Right ventricle myocardium inferior (tissue), 1 donor: Measurements from ENCODE around the gene STX4. TPM values are rescaled to one million over a fixed set of nuclear protein-coding genes. Genes with fewer than 3 reads are reported as not detected.

ENCODE experiments used
- ATAC-seq: fragments of 200-7000 bp; cut with Tn5 transposase; one replicate; pipeline ENCODE4 v1.9.1; 2020; ENCODE audit warnings: mild to moderate bottlenecking, moderate library complexity
- DNase-seq: peaks from one replicate; pipeline ENCODE4 v3.0.0; 2021; ENCODE audit errors: missing footprints
- intact Hi-C: fragments of 100-400 bp; cut with DNase I; formaldehyde crosslinking; loops from one replicate; pipeline ENCODE4 v1.11.0; 2022
- total RNA-seq: library from RNA; stranded (reverse); fragmentation: NEBNext Ultra II Directional; extraction: Animal tissue kit (Norgen Biotek cat#: 25700); gene quantifications from one replicate; pipeline ENCODE4 v1.2.1, GENCODE V29; 2021
- donor health status: DM: no; HTN: yes; CAD: no; lungs with severe emphysema.

The STX4 gene
- total RNA-seq, 1 donor from 2014 or later = 42.3 TPM

DNA sequence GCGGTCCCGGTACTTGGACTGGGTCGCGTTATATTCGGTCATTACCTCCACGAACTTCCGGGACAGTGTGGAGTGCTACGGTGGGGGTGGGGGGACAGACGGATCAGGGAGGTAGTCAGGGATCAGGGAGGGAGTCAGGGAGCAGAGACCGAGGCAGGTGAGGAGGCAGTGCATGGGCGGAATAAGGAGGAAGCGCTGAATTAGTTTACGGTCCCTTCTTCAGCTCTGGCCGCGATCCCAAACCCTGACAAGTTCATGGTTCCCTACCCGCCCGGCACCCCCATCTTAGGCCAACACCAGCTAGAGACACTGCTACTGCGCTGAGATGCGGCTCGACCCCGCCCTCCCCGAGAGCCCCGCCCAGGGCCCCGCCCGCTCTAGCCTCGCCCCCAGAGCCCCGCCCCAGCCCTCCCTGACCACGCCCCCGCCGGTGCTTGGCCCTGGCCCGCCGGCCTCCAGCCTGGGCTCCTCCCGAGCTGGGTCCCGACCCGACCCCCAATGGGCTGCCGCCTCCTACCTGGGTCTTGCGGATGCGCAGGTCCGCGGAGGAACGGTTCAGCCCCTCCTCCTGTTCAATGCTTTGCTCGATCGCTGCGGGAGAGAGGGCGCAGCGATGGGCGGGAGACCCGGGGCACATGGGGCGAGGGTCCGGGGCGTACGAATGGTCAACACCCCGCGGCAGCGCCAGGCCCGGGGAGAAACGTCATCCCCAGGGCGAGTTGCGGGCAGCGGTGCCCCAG, 36.2 kb upstream of the STX4 start:
- intact Hi-C loops = loop anchor here (5.0 kb wide), 1 partner anchor 75 kb away; the partner anchor contains the start of genes ZNF646 and ZNF668
- peak; percentile 97 for ATAC-seq
- peak; percentile 92 for DNase-seq

GRCh38 chr16:30997725-30998711, 35.3 kb upstream of the STX4 start:
- ATAC-seq (peak; percentile 2), DNase-seq (no peak)
- intact Hi-C loops = loop anchor here (5.0 kb wide), 1 partner anchor 74 kb away; the partner anchor contains the start of genes ZNF646 and ZNF668

DNA sequence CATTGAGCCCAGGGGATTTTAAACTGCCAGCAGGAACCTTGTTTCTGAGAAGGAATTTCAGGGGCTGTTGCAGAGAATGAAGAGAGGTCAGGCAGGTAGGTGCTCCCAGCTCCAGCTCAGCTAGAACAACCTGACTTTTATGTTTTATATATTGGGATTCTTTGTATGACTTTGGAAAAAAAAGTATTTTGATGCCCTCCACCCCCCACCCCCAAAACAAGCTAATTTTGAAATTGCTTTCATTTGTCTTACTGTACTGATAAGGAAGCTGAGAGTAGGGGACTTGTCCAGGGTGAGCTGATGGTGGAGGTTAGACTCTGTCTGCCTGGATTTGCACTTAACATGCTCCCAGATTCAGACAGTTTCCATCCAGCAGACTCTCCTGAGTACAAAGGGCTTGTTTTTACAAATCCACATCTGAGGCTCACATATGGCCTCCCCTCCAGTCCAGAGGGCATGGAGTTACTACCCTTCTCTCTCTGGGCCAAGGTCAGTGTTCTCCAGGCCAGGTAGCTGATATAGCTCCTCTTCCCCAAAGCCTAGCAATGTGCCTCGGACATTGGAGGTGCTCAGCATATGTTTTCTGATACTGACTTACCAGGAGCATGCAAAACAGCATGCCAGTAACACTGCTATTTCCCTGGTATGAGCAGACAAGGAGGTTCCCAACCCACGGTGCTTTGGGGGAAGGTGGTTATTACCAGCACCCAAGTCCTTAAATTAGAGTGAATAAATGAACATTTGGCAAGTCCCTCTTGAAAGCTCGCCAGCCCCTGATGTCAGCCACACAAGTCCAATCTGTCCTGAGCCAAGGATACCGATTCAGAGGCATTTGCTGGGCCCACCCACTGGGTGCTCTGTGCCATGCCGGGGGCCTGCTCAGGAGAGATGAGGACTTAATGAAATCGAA, 34.3 kb upstream of the STX4 start:
- intact Hi-C loops = loop anchor here (5.0 kb wide), 1 partner anchor 73 kb away; the partner anchor contains the start of genes ZNF646 and ZNF668
- ATAC-seq (no peak), DNase-seq (no peak)

- ATAC-seq = no peak
- intact Hi-C loops = no loop called here
- DNase-seq = no peak
Measured at GRCh38 chr16:31000671-31001382, 32.5 kb upstream of the STX4 start.

DNA sequence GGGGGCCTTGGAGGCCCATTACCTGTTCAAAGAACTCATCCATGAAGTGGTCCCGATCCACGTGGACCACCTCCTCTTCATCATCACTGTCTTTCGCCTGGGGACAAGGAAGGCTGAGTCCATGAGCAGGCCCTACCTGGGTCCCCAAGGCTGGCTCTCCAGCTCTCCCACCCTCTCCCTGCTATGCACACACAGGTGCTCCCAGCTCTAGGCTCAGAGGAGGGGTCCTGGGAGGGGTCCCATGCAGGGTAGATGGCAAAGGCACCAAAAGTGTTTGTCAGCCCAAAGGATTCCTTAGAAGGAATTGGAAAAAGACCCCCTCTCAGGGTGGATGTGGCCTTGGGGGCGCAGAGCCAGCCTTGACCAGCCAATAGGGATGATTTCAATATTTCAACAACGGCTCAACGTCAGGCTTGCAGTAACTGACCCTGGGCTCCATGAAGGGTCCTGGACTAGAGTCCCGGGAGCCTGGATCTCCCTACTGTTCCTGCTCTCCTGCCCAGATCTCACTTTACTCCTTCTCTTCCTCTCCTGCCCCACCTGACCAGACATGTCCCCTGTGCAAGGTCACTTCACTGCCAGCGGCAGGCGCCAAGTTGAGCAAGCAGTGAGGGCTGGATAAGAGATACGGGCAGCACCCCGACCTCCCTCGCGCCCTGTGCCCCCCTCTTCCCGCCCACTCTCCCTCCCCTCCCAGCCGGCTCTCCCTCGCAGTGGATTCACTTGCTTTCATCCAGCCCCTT, 31.7 kb upstream of the STX4 start:
- ATAC-seq (no peak), DNase-seq (no peak)
- intact Hi-C loops = no loop called here

DNA sequence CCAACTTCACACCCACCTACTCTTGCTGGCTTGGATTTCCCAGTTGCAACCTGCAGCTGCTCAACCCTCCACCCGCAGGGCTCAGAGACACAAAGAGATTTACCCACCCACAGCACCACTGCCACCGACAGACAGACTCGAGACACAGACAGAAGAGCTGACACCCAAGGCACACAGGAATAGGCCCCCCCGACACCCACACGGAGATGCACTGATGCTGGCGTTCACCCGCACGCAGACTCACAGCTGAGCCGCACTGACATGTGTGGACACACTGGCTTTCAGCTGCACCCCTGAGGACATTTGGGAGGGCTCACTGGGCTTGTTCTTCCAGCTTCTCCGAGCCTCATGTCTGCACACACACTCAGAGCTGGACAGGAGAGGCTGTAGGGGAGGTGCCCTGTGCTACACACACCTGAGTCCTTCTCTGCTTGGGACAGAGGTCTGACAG, 31.1 kb upstream of the STX4 start:
- ATAC-seq (no peak), DNase-seq (no peak)

GRCh38 chr16:31002862-31003341, 30.5 kb upstream of the STX4 start:
- DNase-seq (no peak), ATAC-seq (no peak)
- intact Hi-C loops = no loop called here

More for the DNA sequence above, 31.1 kb upstream of the STX4 start:
- intact Hi-C loops = no loop called here

DNA sequence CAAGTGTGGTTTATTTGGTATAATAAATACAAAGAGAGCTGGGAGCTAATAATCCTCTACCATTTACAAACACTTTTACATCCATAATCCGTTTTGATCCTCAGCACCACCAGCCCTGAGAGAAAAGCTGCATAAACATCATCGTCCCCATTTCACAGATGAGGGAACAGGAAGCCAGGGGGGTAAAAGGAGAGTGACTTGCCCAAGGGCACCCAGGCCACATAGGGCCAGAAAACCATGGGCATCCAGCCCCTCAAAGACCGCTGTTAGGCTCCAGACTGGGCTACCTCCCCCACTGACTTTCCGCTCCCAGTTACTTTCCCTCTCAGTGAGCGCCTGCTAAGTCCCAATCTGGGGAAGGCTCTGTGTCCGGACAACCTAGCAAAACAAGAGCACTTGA, 29.6 kb upstream of the STX4 start:
- ATAC-seq = no peak
- intact Hi-C loops = no loop called here
- no peak for DNase-seq

GRCh38 chr16:31004658-31005057, 28.7 kb upstream of the STX4 start:
- ATAC-seq (no peak), DNase-seq (no peak)
- intact Hi-C loops = no loop called here

DNA sequence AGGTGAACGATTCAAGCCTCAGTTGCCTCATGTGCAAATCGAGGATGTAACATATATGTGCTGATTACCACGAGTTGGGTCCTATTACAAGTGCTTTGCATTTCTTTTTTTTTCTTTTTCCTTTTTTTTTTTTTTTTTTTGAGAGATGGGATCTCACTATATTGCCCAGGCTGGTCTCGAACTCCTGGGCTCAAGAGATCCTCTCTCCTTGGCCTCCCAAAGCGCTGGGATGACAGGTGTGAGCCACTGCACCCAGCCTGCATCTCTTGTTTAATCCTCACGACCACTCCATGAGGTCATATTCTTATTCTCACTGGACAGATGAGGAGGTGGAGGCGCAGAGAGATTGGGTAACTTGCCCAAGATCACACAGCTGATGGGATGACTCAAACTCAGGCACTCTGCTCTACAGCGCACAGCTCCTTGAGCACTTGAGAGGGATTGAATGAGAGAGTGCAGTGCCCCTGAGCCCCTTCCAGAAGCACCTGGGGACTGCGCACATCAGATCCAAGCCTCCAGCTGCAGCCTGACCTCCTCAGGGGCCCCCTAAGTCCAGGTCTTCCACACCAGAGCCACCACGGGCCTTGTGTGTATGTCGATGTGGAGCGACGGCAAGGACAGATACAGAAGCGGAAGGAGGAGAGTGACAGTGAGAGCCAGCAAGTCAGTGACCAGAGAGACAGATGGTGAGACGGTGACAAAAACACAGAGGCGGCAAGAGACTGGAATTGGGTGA, 27.8 kb upstream of the STX4 start:
- DNase-seq (no peak), ATAC-seq (no peak)
- intact Hi-C loops = no loop called here

GRCh38 chr16:31006086-31006385, 27.3 kb upstream of the STX4 start:
- DNase-seq = no peak
- ATAC-seq = no peak
- intact Hi-C loops = no loop called here

- DNase-seq (no peak), ATAC-seq (no peak)
- intact Hi-C loops = no loop called here
Measured at GRCh38 chr16:31006589-31006988, 26.8 kb upstream of the STX4 start.

DNA sequence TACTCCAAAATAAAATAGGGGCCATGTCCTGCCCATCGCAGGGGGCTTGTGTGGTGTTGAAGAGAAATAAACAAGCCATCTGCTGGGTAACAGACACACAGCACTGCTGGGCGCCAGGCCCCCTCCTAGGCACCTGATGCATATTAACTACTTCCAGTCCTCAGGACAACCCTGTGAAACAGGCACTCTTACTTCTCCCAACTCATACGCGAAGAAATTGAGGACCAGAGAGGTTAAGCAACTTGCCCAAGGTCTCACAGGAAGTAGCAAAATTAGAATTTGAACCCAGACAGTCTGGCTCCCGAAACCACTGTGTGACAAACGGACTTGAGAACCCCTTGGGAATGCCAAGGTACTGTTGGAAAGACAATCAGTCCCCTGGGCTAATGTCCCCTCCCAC, 25.7 kb upstream of the STX4 start:
- no peak for ATAC-seq
- no peak for DNase-seq
- intact Hi-C loops = no loop called here

DNA sequence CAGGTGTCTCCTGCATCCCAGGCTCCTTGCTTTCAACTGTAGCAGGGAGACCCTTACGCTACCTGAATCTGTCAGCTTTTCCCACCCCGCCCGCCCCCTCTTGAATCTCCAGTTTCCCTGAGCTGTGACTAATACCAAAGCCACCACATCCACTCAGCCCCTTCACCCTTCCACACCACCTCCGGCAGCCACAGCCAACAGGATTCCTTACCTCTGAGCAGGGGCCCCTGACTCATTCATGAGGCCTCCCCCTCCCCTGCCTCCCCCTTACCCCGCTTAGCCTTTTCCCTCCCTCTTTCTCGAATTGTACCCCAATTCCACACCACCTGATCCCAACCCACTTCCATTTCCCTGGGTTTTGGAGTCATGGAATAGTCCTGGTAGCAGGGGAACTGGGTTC, 25.2 kb upstream of the STX4 start:
- ATAC-seq (no peak), DNase-seq (no peak)
- intact Hi-C loops = no loop called here

DNA sequence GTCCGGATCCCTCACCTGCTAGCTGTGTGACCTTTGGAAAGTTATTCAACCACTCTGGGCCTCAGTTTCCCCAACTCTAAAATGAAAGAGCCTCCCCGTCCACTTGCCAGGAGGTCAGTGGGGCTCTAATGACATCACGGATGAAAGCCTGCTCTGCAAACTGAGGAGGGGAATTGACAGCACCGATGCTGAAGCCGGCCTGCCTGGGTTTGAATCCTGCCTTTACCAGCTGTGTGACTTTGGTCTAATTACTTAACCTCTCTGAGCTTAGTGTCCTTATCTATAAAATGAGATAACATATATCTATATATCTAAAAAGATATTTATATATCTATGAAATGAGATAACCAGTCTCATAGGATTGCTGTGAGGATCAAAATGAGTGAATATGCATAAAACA, 24.8 kb upstream of the STX4 start:
- DNase-seq = no peak
- intact Hi-C loops = no loop called here
- no peak for ATAC-seq

GRCh38 chr16:31009120-31009519, 24.2 kb upstream of the STX4 start:
- DNase-seq = no peak
- intact Hi-C loops = no loop called here
- ATAC-seq = no peak
